AG10803 (cell line): ENCODE measurements around the gene TPK1.

Source experiments
- DNase-seq: peaks from one replicate; pipeline ENCODE4 v3.0.0; 2010; ENCODE audit warnings: low read depth
- H3K4me3 ChIP-seq: 2 replicates; pipeline ENCODE4 v1.5.1; 2011; ENCODE audit warnings: mild to moderate bottlenecking, low read length, control low read depth
- CTCF ChIP-seq: conservative IDR thresholded peaks from 2 replicates; pipeline ENCODE4 v1.5.1; 2011; ENCODE audit warnings: mild to moderate bottlenecking, low read length, control low read depth, inconsistent platforms

The TPK1 gene

GRCh38 chr7:144717720-144718119 lies 118.1 kb downstream of the TPK1 start:
- DNase-seq = no peak
- TF ChIP-seq CTCF = no peak
- H3K4me3 ChIP-seq = no peak overlapping the region

GRCh38 chr7:144713850-144714249 lies 122.0 kb downstream of the TPK1 start:
- H3K4me3 ChIP-seq = no peak overlapping the region
- DNase-seq = no peak
- TF ChIP-seq CTCF = no peak

- H3K4me3 ChIP-seq = no peak overlapping the region
- TF ChIP-seq CTCF = no peak
These were observed 125.1 kb downstream of the TPK1 start for GRCh38 chr7:144710791-144711190.

GRCh38 chr7:144709066-144709465 lies 126.8 kb downstream of the TPK1 start:
- DNase-seq = no peak
- no peak for TF ChIP-seq CTCF

More at GRCh38 chr7:144710791-144711190, 125.1 kb downstream of the TPK1 start:
- no peak for DNase-seq

GRCh38 chr7:144691240-144691639 lies 144.6 kb downstream of the TPK1 start:
- no peak for DNase-seq

More at GRCh38 chr7:144709066-144709465, 126.8 kb downstream of the TPK1 start:
- no peak overlapping the region for H3K4me3 ChIP-seq

GRCh38 chr7:144682581-144683280 lies 153.1 kb downstream of the TPK1 start:
- DNase-seq = no peak
- H3K4me3 ChIP-seq = no peak overlapping the region
- no peak for TF ChIP-seq CTCF

More at GRCh38 chr7:144691240-144691639, 144.6 kb downstream of the TPK1 start:
- H3K4me3 ChIP-seq = no peak overlapping the region
- TF ChIP-seq CTCF = no peak

GRCh38 chr7:144676492-144676891 lies 159.4 kb downstream of the TPK1 start:
- DNase-seq = no peak
- H3K4me3 ChIP-seq = no peak overlapping the region
- TF ChIP-seq CTCF = no peak
